ENCODE measurements around the gene SAP30L.

The SAP30L gene

DNA sequence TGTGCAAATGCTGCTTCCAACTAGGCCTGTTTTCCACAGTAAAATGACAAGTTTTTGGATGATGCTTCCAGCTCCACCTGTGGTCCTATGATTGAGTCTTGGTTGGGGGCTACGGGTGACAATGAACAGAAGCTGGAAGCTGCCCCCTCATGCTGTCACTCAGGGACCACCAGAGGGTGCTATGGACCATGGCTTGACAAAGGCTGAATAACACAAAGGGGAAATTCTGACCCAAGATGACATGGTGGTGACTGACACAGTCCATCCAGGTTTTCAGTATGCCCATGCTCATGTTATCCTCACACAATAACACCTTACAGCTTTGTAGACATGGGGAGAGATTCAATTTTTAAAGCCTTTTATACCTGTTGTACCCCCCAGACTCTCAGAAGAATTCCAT is 23.9 kb upstream of the SAP30L start:
- DNase-seq = peak; percentile 41 to 57 (median 51)

DNA sequence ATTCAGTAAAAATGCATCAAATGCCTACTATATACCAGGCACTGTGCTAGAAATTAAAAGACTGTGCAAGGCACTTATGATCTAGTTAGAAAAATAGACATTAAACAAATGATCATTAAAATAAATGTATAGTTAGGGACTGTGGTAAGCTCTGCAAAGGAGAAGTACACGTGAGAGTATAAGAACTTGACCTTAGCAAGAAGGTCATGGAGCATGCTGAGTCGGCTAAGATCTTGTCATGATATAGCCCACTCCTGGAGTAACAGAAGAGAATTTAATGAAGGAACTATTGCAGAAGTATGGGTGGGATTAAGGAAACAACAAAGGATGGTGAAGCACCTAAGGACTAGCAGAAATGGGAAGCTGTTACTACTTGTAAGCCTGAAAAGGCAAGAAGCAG is 23.5 kb upstream of the SAP30L start:
- DNase-seq = no peak

DNA sequence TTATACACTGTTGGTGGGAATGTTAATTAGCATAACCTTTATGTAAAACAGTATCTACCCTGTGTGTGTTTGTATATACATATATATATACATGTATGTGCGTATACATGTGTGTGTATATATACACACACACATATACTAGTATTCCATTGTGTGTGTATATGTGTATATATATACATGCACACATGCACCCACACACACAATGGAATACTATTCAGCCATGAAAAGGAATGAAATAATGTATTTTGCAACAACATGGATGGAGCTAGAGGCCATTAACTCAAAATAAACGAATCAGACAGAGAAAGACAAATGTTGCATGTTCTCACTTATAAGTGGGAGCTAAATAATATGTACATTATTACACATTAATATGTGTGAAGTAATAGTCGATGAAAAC is 17.6 kb upstream of the SAP30L start:
- no peak for DNase-seq

DNA sequence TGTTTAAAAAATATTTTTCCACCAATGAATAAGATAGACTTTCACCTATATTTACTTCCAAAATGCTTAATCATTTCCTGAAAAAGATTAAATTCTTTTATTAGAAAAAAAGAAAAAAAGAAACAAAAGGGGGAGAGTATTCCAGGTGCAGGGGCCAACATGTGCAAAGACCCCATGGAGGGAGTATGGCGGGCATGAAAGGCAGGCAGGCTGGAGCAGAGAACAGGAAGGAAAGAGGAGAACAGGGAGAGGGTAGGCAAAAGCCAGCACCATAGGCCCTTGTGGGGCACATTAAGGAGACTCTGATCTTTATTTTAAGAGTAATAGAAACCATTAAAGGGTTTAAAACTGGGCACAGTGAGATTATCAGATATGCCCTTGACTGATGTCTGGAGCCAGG is 16.5 kb upstream of the SAP30L start:
- no peak for DNase-seq

DNA sequence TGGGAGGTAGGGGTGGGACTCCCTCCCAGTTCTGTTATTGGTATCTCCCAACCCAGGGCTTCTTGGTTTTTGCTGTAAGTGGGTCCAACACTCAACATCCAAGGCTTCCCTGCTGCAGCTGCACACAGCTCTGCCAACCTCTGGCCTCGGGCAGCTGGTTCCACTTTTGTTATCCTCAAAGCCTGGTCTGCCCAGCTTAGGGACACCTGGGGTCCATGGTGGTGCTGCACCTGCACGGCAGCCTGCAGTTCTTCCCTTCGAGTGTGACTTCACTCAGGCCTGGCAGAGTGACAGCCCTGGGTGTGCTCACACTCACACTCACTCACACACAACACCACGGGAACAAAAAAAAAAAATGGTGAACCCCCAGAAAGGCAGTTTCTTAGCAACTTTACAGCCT is 15.3 kb upstream of the SAP30L start:
- no peak for DNase-seq

DNA sequence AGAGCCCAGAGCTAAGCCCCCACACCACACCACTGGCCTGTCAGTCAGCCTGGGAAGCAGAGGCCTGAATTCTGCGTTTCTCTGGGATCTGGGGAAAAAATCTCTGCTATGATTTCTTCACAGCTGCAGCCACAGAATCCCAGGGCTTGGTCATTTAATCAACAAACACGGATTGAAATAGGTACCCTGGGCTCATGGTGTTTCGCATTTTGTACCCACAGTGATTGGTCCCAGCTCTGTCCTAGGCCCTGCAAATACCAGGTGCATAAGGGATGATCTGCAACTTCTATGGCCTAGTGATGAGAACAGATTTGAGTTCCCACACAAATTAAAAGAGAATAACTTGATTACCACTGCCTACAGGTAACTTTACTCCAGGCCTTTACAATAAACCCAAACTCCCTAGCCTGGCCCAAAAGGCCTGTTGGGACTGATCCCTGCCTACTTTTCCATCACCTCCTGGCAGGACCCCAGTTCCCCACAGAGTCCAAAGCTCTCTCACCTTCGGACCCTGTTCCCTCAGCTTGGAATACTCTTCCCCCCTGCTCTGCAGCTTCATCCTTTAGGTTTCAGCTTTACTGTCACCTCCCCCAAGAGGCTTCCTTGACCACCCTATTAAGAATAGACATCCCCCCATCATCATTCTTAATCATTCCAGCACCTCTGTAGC is 14.7 kb upstream of the SAP30L start:
- no peak for DNase-seq

DNA sequence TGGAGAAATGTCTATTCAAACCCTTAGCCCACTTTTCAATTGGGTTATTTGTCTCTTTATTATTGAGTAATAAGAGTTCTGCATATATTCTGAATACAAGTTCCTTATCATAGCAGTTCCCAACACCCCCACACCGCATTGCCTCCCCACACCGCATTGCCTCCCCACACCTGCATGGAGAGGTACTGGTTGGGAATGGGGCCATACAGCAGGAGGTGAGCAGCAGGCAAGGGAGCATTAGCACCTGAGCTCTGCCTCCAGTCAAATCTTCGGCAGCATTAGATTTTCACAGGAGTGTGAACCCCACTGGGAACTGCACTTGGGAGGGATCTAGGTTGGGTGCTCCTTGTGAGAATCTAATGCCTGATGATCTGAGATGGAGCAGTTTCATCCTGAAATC is 10.6 kb upstream of the SAP30L start:
- DNase-seq = peak in 1 of 3 donors; percentile 15

DNA sequence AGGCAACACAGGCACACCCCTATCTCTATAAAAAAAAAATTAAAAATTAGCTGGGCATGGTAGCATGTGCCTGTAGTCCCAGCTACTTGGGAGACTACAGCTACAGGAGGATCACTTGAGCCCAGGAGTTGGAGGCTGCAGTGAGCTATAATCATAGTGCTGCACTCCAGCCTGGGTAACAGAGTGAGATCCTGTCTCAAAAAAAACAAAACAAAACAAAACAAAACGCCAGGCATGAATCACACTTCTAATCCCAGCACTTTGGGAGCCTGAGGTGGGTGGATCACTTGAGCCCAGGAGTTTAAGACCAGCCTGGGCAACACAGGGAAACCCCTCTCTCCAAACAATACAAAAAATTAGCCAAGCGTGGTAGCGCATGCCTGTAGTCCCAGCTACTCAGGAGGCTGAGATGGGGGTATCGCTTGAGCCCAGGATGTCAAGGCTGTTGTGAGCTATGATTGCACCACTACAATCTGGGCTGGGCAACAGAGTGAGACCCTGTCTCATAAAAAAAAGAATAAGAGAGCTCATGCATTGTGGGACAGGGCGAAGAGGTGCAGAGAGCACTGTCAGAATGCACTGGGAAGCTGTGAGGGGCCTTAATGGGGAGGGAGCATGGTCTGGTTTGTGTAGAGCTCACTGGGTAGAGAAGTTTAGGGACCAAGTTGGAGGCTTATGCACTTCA is 8.4 kb upstream of the SAP30L start:
- DNase-seq = no peak

DNA sequence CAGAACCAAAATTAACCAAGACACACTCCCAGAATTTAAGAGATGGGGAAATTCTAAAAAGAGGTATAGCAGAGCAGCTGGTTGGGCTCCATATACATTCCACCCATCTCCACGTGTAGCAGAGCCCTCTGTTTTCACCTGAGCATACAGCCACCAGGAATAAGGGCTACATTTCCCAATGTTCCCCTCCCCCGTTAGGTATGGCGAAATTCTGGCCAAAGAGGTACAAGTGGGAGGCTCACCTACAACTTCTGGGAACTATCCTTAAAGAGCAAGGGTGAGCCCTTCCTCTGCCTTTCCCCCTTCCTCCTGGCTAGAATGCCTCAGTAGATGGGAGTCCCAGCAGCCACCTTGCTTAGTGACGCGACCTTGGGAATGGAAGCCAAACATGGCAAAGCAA is 5.3 kb upstream of the SAP30L start:
- DNase-seq = no peak

DNA sequence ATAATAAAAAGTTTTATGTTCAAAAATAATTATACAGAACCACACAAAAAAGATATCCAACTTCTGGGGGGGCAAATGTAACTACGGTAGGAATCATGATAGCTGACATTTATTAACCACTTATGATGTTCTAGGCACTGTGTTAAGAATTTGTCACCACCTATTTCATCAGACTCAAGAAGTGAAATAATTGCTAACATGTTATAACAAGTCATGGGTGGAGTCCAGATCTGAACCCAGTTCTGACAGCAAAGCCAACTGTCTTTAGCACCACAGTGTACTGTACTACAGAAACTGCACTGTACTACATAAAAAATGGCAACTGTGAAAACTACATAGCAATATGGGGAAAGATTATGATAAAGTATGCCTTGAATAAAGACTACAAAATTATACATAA is 3.0 kb upstream of the SAP30L start:
- no peak for DNase-seq

DNA sequence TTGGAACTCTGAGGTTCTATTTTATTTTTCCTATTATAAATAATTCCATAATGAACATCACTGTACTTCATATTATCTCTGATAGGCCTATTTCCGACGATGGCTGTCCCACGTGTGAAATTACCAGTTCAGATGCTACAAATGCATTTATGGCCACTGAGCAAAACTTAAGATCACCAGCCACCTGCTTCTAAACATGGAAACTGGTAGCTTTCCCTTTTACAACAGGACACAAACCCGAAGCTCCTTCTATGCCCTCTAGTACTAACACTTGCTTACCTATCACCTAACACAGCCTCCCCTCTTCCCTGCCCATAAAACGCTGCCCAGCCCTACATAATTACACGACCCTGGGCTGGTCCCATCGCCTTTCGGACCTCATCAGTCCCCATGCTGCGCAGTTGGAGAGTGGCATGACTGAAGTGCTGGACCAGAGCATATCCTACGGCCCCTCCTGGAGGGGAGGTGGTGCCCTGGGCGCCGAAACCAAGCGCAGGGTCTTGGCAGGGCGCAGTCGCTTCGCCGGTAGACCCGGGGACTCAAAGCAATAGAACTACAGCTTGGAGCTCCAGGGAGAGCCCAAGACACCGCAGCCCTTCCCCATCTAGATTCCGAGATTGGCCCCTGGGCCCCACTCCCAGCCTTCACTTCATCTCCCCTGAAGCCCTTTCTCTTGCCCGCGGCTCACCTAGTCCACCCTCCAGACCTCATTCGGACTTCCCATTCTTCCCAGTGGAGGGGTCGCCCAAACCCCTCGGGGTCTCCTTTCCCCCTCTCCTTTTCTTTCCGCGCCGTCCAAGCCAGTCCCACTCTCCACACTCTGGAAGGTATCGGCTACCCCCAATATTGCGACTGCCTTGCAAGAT is 1.0 kb upstream of the SAP30L start:
- DNase-seq = peak in 1 of 3 donors; percentile 27

DNA sequence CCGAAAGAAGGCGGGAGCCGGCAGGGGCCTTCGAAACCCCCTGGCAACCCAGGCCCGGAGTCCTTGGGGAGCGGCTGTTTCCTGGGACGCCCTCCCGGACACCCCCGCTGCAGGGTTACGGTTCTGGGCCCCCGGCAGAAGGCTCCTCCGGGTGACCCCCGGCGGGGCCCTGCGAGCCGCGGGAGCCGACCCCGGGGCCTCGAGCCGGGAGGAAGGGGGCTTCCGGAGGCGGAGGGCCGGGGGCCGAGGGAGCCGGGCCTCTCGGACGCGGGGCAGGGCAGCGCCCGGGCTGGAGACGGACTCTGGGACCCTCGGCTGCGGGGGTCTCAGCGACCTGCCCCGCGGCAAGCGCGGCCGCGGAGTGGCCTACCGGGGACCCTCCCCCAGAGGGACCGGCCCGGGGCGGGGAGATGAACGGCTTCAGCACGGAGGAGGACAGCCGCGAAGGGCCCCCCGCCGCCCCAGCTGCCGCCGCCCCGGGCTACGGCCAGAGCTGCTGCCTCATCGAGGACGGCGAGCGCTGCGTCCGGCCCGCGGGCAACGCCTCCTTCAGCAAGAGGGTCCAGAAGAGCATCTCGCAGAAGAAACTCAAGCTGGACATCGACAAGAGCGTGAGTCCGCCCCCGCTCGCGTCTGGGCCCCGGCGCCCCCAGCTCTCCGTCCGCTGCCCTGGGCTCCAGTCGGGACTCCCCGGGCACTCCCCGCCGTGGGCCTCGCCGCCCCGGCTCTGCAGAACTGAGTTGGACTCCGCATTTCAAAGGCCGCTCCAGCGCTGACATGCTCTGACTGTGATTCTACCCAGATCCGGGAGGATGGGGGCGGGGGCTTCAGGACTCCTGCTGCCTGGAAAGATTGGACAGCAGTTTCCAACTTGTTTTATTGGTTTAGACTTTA is 645 bp downstream of the SAP30L start:
- DNase-seq = peak; percentile 60 to 82 (median 64)

DNA sequence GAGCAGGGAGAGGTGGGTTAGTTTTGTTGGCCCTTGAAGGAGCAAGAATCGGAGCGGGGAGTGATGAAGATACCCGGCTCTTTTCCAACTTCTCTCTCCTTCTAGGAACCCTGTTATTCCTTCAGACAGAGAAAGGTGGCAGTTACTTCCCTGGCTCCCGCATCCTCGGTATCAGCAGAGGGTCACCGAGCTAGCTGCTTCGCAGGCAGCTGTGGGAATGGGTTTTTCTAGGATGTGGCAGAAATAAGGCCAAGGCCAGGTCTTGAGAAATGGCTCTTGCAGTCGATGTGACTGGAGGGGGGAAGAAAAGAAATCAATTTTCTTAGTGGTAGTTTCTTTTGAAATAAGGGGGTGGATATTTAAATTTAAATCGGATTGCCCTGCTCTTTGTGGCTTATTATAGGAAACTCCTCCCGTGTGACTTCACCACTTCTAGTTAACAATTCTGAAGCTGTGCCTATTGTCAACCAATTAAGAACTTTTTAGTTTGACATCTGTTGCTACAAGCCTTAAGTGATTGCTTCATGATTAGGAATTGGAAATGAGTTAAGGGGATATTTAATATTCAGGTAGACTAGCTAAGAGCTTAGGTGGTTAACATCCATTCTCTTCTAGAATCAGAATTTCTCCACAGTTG is 1.4 kb downstream of the SAP30L start:
- peak in 2 of 3 donors; percentile 10 to 15 for DNase-seq

DNA sequence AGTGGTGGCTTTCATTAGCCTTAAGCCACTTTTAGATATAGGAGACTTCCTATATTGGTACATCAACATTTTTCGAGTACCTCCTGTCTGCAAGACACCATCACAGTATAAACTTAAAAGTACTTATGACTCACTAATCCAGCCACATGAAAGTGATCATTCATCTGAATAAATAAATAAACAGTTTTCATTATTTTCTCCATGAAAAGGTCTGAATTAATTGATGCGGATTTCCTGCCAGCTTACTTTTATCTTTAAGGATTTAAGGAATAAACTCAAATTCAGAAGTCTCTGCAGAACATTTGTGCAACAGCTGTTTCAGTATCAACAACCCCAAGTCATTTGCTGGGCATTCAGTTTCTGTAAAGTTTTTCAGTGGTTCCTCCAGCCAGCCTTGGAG is 4.0 kb downstream of the SAP30L start:
- DNase-seq = peak in 1 of 3 donors; percentile 13

DNA sequence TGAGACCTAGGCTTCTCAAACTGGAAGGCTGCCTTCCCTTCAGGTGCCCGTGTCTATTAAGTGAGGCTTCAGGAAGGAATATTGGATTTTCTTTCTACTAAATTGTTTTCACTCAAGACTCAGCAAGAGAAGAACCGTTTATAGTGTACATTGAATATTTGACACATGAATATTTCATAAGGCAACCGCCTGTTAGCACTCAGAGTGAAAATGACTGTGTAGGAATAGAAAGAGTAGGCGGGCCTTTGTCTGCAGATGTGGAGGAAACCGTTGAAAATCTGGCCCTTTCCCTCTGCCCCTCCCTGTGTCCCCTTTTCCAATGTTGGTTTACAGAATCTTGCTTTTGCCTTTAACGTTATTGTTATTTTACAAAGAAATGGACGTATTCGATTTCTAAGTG is 6.2 kb downstream of the SAP30L start:
- peak in 1 of 3 donors; percentile 10 for DNase-seq

DNA sequence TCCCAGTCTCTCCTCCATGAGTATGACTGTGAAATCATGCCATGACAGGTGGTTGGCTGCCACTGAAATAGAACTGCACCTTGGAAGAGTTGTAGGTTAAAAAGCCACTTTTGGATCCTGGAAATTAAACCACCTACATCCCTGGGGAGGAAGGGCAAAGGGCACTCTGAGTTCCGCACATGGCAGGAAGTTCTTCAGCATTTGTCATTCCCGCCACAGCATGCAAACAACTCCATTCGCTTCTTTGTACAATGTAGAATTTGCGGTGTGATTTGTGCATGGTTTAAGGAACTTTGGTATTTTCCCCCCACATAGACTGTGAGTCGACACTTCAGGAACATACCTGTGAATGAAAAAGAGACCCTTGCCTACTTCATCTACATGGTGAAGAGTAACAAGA is 9.8 kb downstream of the SAP30L start:
- no peak for DNase-seq

DNA sequence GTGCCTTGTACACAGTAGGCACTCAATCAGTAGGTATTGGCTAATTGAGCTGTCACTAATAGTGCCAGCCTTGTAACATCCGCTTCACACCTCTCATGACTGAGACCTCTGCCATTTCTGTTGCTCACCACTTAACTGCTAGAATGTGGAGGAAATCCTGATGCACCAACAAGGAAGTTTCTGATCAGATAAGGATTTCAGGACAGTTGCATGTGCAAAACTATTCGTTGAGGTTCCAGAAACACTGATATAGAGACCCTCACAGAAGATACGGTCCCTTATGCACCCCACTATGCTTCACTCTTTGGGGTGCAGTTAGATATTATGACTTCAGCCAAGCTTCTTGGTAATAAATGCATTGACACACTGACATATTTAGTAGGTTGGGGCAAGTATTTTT is 10.7 kb downstream of the SAP30L start:
- DNase-seq = no peak

DNA sequence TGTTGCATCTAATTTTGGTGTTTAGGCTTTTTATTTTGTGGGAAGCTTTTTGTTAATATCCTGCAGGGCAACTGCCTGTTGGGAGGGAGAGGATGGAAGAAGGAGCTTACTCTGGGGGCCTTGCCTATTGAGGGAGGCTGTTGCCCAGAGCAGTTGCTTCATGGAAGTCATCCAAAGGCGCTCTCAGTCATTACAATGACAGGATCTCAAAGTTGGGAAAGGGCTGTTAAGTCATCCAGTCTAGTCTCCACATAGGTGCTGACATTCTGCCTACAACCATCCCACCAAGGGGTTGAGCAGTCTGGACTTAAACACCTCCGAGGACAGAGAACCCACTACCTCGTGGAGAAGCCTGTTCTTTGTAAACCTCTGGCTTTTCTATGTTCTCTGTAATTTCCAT is 13.2 kb downstream of the SAP30L start:
- no peak for DNase-seq

DNA sequence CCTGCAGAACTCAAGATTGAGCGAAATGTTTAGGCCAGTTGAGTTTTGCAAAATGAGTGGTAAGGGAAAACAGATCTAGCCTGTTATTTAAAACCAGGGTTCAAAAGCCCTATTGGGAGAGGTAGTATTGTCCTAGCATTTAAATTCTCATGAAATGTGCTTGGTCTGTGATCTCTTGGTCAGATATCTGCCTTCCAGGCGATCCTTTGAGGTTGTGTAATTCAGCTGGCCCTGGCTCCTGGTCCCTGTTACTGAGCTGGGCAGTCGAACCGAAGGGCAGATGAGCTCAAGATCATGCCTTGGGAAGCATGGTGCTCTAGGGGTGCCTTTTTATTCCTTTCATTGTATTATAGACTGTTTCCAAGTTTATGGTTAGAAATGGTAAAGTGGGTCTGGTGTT is 14.4 kb downstream of the SAP30L start:
- DNase-seq = no peak

DNA sequence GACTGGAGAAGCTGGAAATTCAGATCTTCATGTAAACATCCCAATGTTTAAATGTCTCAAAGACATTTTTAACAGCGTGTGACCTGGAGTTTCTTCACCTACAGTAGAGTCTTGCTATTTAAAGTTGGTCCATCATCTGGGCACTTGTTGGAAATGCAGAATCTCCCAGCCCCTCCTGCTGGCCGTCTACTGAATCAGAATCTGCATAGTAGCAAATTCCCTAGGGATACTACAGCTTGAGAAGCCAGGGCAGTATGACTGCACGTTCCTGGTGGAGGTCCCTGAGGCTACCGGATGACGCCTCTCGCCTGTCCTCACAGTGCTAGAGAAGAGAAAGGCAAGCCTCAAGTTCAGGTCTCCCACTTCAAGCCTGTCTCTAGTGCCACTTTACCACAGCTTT is 15.7 kb downstream of the SAP30L start:
- DNase-seq = no peak

DNA sequence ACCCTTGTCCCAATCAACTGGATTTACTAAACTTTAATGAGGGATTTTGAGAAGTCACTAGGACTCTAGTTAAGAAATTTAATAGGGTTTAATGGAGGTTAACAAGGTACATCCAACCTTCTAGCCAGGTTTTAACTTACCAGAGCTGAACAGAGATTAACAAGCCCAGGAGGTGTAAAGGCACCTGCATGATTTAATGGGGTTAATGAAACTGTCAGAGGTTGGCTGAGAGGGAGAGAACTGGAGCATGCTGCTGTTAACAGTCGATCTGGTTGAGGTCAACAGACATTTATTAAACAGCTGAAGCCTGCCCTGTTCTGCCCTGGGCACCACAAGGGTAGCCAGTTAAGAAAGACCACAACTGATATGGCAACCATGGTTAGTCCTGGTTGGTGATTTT is 18.6 kb downstream of the SAP30L start:
- no peak for DNase-seq

DNA sequence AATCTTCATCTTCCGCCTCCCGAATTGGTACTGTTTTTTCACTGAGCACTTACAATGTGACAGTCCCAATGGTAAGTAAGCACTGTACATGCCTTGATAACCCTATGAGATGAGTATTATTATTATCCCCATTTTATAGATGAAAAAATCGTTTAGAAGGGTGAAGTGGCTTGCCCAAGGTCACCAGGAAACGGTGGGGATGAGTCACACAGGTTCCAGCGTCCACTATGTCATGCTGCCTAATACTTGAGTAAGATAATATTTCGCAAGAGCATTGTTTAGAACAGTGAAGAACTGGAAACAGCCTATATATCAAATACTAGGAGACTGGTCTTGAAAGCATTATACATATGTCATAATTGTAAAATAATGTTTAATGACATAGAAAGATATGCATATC is 19.4 kb downstream of the SAP30L start:
- peak; percentile 53 to 78 (median 69) for DNase-seq

All from suppressor macrophage treated with lipopolysaccharide for 1 hour (primary cell).